Activated CD4-positive, alpha-beta T cell treated with anti-CD3 and anti-CD28 coated beads, Interleukin-10, Interleukin-2, amounts not matched to agents 100 ng/mL and 50 ng/mL, durations not matched to agents 16 hours and 8 hours (primary cell): ENCODE data around the gene PTH2R.
"Not testable (repeated sequence)": the region's sequence is repeated elsewhere in the genome, so short reads cannot be mapped to it uniquely, and the experiment has no call there.

Experiments used
- DNase-seq: peaks from one replicate; pipeline ENCODE4 v3.0.0-alpha.2; 2020

Gene PTH2R

GRCh38 chr2:208392300-208392699 lies 14.3 kb upstream of the PTH2R start:
- DNase-seq, result no peak

- DNase-seq, result not testable (repeated sequence)
These were observed 9.8 kb upstream of the PTH2R start for GRCh38 chr2:208396796-208397195.

DNA sequence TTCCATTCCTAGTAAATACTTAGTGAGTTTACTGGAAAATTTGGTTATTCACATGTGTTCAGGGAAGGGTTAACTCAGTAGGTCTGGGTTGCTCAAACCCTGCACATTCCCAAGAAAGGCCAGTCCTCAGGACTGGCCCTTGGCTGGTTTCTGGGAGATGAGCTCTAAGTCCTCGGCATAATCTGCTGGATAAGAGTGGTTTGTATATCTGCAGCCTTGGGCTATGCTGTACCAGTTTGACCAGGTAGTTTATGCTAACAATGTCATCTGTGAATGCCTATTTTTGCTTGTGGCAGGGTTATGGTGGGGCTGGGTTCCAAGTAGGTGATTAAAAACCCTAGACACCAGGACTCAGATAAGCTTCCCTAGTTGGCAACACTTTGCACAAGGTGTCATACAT lies 7.4 kb upstream of the PTH2R start:
- no peak for DNase-seq

DNA sequence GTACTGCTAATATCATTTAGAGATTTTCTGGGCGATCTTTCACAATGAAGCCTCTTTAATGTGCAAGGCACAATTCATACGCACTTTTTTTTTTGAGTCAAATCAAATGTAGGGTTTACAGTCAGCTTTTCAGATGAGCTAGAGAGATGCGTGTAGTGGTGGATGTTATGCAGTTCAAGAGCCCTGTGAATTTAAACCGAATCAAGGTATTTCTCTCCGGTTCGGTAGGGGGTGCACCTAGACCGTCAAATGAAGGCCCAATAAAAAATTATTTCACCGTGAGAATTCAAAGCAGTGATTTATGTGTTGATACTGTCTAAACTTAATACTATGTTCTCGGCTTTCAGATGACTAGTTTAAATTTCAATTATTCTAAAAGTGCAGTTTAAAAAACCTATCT lies 1.1 kb downstream of the PTH2R start:
- DNase-seq, result peak; percentile 45

DNA sequence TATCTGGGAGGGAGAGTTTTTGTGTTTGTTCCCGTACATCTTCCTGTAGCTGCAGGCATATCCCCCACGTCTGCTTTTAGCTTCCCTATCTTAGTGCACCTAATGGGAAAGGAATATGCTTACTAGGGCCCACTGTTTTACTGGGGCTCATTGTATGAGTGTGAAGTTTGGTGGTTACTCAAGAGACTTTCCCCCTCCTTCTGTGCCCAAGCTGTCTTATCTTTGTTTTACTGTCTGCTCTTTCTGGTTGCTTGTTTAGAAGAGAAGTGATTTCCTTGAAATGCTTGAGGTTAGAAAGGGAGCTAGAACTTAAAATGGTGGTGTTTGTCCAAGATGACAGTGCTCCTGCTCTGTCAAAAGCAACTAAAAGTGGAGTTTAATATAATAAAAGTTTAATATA lies 7.3 kb downstream of the PTH2R start:
- no peak for DNase-seq

GRCh38 chr2:208415255-208415654 lies 8.7 kb downstream of the PTH2R start:
- DNase-seq, result peak; percentile 65

DNA sequence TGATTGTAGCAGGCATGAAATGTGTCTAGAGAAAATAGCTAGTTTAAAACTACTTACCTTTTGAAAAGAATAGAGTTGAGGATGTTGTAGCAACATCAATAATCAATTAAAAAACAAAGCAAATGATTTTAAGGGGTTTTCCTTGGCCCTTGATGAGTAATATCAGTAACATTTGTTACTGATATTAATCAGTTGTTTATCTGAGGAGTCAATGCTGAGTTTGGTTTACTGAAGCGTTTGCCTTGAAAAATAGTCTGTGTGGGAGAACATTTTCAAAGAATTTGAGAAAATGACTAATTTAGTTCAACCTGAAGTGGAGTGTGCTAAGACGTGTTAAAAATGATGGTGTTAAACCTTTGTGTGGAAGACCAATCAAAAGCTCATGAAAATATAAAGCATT lies 9.3 kb downstream of the PTH2R start:
- DNase-seq, result peak; percentile 75

GRCh38 chr2:208426412-208427045 lies 19.9 kb downstream of the PTH2R start:
- no peak for DNase-seq

DNA sequence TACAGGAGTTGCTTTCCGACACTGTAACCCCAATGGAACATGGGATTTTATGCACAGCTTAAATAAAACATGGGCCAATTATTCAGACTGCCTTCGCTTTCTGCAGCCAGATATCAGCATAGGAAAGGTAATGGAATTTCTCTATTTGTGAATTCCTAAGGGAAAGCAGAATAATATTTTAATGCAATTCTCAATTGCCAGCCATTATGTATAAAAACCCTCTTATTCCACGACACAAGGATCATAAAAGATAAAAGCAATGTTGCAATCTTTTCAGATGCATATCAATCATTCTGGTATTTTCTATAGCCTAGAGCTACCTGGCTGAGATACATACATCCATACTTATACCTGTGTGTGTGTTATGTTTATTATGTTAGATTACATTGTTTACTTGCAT lies 31.2 kb downstream of the PTH2R start:
- DNase-seq, result no peak

DNA sequence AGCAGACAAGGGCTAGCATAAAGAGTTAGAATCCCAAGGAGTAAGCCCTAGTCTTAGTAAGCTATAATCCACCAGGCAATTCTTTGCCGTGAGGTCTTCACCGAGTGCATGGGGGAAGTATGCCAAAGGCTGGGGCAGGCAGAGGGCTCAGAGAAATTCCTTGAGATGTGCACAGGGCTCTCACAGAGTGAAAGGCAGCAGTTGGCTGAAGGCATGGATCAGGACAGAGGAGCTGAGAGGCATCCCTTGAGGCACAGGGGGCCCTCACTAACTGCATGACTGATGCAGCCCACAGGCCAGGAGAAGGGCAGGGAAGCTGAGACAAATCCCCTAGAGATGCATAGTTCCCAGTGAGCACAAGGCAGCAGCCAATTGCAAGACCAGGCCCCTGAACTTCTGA lies 34.1 kb downstream of the PTH2R start:
- DNase-seq, result no peak

- no peak for DNase-seq
These were observed 35.4 kb downstream of the PTH2R start for GRCh38 chr2:208441951-208442350.

GRCh38 chr2:208447447-208447846 lies 40.9 kb downstream of the PTH2R start:
- not testable (repeated sequence) for DNase-seq

DNA sequence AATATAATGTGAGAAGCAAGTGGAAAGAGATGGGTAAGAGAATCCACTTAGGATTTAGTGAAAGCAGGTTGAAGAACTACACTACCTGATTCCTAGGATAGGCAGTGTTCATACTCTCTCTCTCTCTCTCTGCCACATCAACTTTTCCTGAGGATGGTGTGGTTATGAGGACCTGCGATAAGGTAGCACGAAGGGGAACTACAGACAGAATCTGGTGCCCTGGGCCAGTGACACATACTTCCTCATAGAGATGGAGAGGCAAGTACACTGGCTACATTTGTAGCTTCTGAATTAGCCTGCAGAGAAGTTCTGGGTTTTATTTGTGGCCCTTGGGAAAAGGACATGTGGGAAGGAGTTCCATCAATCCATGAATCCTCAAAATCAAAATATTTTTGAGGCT lies 44.5 kb downstream of the PTH2R start:
- DNase-seq, result no peak

DNA sequence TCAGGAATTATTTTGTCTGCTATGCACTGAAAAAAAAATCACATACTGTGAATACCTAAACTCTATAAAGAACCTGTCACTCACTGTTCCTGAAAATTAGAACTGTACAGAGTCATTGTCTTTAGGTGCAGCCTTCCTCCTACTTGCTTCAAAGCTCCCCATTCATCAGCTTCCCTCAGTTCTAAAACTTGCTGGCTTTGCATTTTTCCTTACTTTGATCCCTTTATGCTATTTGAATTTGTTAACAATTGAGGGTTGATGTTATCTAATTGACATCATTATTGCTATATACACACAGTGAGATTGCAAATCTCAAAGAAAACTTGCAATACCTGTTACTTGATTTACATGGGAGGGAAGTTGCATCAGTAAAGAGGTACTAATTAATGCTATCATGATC lies 48.3 kb downstream of the PTH2R start:
- DNase-seq, result no peak

GRCh38 chr2:208463721-208464120 lies 57.1 kb downstream of the PTH2R start:
- no peak for DNase-seq

- DNase-seq, result no peak
These were observed 57.6 kb downstream of the PTH2R start for GRCh38 chr2:208464205-208464604.

- DNase-seq, result peak; percentile 55
These were observed 59.7 kb downstream of the PTH2R start for GRCh38 chr2:208466151-208466919.

DNA sequence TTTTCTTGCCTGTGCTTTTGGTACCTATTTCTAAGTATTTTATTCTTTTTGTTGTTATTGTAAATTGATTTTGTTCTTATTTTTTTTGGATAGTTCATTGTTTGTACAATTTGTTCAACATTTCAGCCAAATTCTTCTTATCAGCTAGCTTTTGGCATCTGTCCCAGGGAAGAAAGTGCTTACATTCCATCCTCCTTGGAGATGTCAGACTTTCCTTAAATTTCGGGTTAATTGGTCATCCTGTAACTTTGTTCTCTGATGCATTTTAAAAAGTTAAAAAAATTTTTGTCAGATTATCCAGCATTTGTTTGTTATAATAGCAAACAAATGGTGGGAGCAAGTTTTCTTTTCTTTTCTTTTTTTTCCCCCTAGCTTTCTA lies 60.3 kb downstream of the PTH2R start:
- DNase-seq, result no peak

DNA sequence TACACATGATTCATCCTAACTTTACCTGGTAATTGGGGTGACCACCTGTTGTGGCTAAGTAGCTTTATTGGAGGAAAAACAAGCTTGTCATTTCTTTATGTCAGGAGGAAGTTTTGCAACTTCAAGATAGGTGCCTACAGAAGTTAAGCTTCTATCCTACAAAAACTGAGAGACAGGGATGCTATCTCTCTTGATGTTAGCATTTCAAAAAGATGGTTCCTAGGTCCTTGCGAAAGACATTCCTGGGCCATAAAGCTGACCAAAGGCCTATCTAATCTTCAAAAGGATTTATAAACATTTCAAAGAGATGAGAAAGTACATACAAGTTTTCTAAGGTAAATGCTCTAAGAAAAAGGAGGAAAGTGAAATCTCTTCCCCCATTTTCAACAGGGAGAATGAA lies 61.0 kb downstream of the PTH2R start:
- DNase-seq, result no peak

DNA sequence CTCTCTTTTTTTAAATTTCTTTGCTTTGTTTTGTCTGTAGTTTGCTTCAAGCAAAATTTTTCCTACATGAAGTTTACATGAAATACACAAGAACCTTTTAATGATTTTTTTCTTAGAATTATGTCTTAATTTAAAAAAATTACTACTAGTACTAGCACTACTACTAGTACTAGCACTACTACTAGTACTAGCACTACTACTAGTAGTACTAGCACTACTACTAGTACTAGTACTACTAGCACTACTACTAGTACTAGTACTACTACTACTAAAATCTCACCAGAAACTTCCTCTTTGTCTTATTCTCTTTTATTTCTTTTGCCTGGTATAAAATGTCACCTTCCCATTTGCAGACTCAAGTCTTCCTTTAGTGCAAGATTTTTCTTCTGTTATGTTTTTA lies 71.1 kb downstream of the PTH2R start:
- DNase-seq, result no peak

DNA sequence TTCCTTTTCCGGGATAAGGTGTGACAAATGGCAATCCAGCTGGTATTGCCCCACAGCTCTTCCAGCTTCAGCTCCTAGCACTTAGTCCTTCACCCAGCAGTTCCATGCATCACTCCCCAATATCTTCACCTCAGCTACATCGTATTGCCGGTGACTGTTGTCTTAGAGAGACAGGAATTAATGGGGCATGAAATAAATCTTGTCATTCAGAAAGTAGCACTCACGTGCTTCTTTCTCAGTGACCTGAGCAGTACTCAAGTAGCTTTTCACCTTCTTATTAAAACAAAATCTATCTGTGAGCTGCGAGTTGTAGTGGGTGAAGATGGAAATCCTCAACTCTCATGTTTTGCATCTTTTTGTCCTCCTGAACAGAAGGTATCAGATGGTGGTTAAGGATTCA lies 72.8 kb downstream of the PTH2R start:
- no peak for DNase-seq

- DNase-seq, result not testable (repeated sequence)
These were observed 75.4 kb downstream of the PTH2R start for GRCh38 chr2:208481945-208482344.

DNA sequence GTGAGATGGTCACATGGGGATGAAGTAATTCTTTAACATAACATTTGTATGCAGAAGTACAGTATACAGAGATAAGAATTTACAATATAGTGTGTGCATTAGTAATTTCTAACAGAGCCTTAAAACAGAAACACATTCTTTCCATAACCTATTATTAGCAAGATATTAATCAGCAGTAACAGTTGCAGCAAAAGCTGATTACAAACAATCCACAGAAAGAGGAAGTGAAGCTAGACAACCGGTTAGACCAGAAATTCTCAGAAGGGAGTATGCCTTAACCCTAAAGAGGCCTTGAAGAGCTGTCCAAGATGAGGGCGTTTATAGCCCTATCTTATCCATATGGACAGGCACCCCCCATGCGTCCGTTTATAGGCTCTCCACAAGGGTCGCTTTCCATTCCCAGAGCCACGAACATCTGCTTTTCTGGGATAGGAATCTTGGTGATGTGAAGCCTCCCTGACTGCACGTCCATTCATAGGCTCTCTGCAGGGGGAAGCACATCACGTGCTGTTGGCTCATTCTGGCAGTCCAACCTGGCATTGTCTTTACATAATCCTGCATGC lies 75.9 kb downstream of the PTH2R start:
- DNase-seq, result not testable (repeated sequence)

GRCh38 chr2:208485390-208485789 lies 78.8 kb downstream of the PTH2R start:
- no peak for DNase-seq
